HepG2 (cell line): ENCODE data around the gene GTF3A. TPM values are rescaled to one million over a fixed set of nuclear protein-coding genes. Genes with fewer than 3 reads are reported as not detected.

Source experiments
- ATAC-seq: fragments of 200-7000 bp; cut with Tn5 transposase; 3 replicates; pipeline ENCODE4 v1.9.1; 2020; ENCODE audit warnings: mild to moderate bottlenecking, moderate library complexity
- BruUV-seq: library from RNA; stranded (reverse); fragments of 400-500 nt; replicated peaks from 2 replicates; lab custom pipeline; 2021; lab: Mats Ljungman, UMichigan
- CTCF ChIA-PET: fragments of 300-600 bp; formaldehyde crosslinking; extraction: SDS; loops from one replicate; lab custom pipeline; 2021; ENCODE audit warnings: low total read pairs, inconsistent platforms, low intra/inter-chr PET ratio; lab: Yijun Ruan, JAX
- POLR2A ChIA-PET: fragments of 350-600 bp; sonication (Branson Sonifier 250); formaldehyde crosslinking; loops from one replicate; lab custom pipeline; 2020; ENCODE audit warnings: antibody characterized with exemption, inconsistent platforms; lab: Yijun Ruan, JAX
- DNase-seq: peaks from one replicate; pipeline ENCODE4 v3.0.0-alpha.2; 2015; ENCODE audit warnings: low spot score
- FAIRE-seq: peaks from 3 replicates; lab custom pipeline; 2011; peaks lifted over from hg19 to GRCh38; lab: Jason Lieb, UNC
- H2AFZ ChIP-seq: one replicate; pipeline ENCODE4 v1.6.1; 2011; ENCODE audit warnings: low read length, inconsistent platforms
- H3K27ac ChIP-seq: fragments of 300-600 bp; 3 replicates; pipeline ENCODE4 v1.8.0; 2011; ENCODE audit warnings: mixed run types, mild to moderate bottlenecking, mixed read lengths, low read length, inconsistent platforms; ENCODE audit not compliant: insufficient read depth; ENCODE audit errors: extremely low read length
- H3K27me3 ChIP-seq, 2 experiments: fragments of 200-600 bp in 1 of 2; 2 replicates in 1 of 2; 3 replicates in 1 of 2; pipeline versions ENCODE4 v1.6.0 to v1.8.0; 2011; ENCODE audit warnings: low read length in 2 of 2, mild to moderate bottlenecking in 2 of 2, moderate library complexity in 2 of 2, inconsistent platforms in 1 of 2; ENCODE audit not compliant: insufficient read depth in 2 of 2, control insufficient read depth in 1 of 2
- H3K36me3 ChIP-seq, 2 experiments: fragments of 200-600 bp in 1 of 2; replicated peaks in 1 of 2; 2 replicates in 1 of 2; 3 replicates in 1 of 2; pipeline versions ENCODE4 v1.5.1 to v1.8.0; 2011; ENCODE audit warnings: low read length in 2 of 2, inconsistent platforms in 1 of 2; ENCODE audit not compliant: insufficient read depth in 2 of 2, control insufficient read depth in 1 of 2
- H3K4me1 ChIP-seq: 2 replicates; pipeline ENCODE4 v1.5.1; 2012; ENCODE audit warnings: low read length, inconsistent platforms; ENCODE audit not compliant: insufficient read depth
- H3K4me2 ChIP-seq: 2 replicates; pipeline ENCODE4 v1.6.0; 2011; ENCODE audit warnings: low read depth, low read length, inconsistent platforms
- H3K4me3 ChIP-seq, 3 experiments: fragments of 200-600 bp in 1 of 3; sonication (generic), shearing (Covaris generic) in 1 of 3; replicated peaks in 1 of 3; 2 replicates each; pipeline ENCODE4 v1.5.1; 2011 to 2016; ENCODE audit warnings: low read length in 3 of 3, inconsistent platforms in 2 of 3, low read depth in 2 of 3, mild to moderate bottlenecking in 2 of 3, control low read depth in 1 of 3, mixed read lengths in 1 of 3; ENCODE audit not compliant: insufficient read depth in 1 of 3
- H3K79me2 ChIP-seq: one replicate; pipeline ENCODE4 v1.6.1; 2011; ENCODE audit warnings: low read length, inconsistent platforms; ENCODE audit not compliant: insufficient read depth
- H3K9ac ChIP-seq: 2 replicates; pipeline ENCODE4 v1.6.0; 2011; ENCODE audit warnings: mild to moderate bottlenecking, low read depth, low read length, inconsistent platforms; ENCODE audit not compliant: insufficient read depth
- H3K9me3 ChIP-seq: 2 replicates; pipeline ENCODE4 v1.5.1; 2012; ENCODE audit warnings: mild to moderate bottlenecking, low read length
- H4K20me1 ChIP-seq: 2 replicates; pipeline ENCODE4 v1.6.0; 2011; ENCODE audit warnings: inconsistent platforms, mild to moderate bottlenecking, low read length, moderate library complexity; ENCODE audit not compliant: insufficient read depth
- ARNT2 ChIP-seq: sonication (generic); formaldehyde crosslinking; IDR thresholded peaks from 2 replicates; pipeline ENCODE4 v1.8.0; 2022; ENCODE audit warnings: mild to moderate bottlenecking, low read depth, missing genetic modification reagents, moderate library complexity
- DMAP1 ChIP-seq: IDR thresholded peaks from 2 replicates; pipeline ENCODE4 v1.6.1; 2016
- LCORL ChIP-seq, 2 experiments: fragments of 450-650 bp in 1 of 2; sonication (generic) in 1 of 2; formaldehyde crosslinking in 1 of 2; IDR thresholded peaks; 2 replicates each; pipeline versions ENCODE4 v1.5.0 to v1.6.1; 2017 to 2020; ENCODE audit warnings: antibody characterized with exemption in 1 of 2, missing genetic modification reagents in 1 of 2
- MAZ ChIP-seq, 2 experiments: sonication (generic) in 1 of 2; formaldehyde crosslinking in 1 of 2; IDR thresholded peaks; 2 replicates each; pipeline versions ENCODE4 v1.5.0 to v1.6.1; 2012 to 2020; ENCODE audit warnings: low read depth in 2 of 2, mild to moderate bottlenecking in 2 of 2, borderline replicate concordance in 1 of 2, improper control_type of control experiment in 1 of 2, low read length in 1 of 2, missing genetic modification reagents in 1 of 2, moderate library complexity in 1 of 2
- MLLT10 ChIP-seq: sonication (generic); formaldehyde crosslinking; IDR thresholded peaks from 2 replicates; pipeline ENCODE4 v1.4.0; 2020; ENCODE audit warnings: missing genetic modification reagents
- MTF1 ChIP-seq: sonication (generic); formaldehyde crosslinking; IDR thresholded peaks from 2 replicates; pipeline ENCODE4 v1.5.0; 2020; ENCODE audit warnings: missing genetic modification reagents
- NFIB ChIP-seq: sonication (generic); formaldehyde crosslinking; IDR thresholded peaks from 2 replicates; pipeline ENCODE4 v1.9.0; 2021; ENCODE audit warnings: missing genetic modification reagents, mild to moderate bottlenecking, borderline replicate concordance
- TCF7 ChIP-seq: sonication (generic); IDR thresholded peaks from 2 replicates; pipeline ENCODE4 v1.6.1; 2016; ENCODE audit warnings: antibody characterized with exemption, low read depth
- ZC3H13 ChIP-seq: sonication (generic); formaldehyde crosslinking; IDR thresholded peaks from 2 replicates; pipeline ENCODE4 v1.8.1; 2023; ENCODE audit warnings: mild to moderate bottlenecking, missing genetic modification reagents, moderate library complexity
- ZNF225 ChIP-seq: sonication (generic); formaldehyde crosslinking; IDR thresholded peaks from 2 replicates; pipeline ENCODE4 v1.4.0; 2020; ENCODE audit warnings: mild to moderate bottlenecking, missing genetic modification reagents
- ZNF629 ChIP-seq: sonication (generic); formaldehyde crosslinking; conservative IDR thresholded peaks from 2 replicates; pipeline ENCODE4 v1.5.0; 2020; ENCODE audit warnings: missing genetic modification reagents
- ZNF746 ChIP-seq: sonication (generic); formaldehyde crosslinking; IDR thresholded peaks from 2 replicates; pipeline ENCODE4 v1.8.0; 2022; ENCODE audit warnings: mild to moderate bottlenecking, missing genetic modification reagents
- WGBS: methylation state at CpG from one replicate; pipeline ENCODE4 v1.1.6; 2017; ENCODE audit warnings: low lambda C conversion rate; 5-methylcytosine and 5-hydroxymethylcytosine counted together
- in situ Hi-C: cut with HindIII; loops from 2 replicates; pipeline ENCODE4 v1.10.0; 2017; ENCODE audit warnings: low pct_unique_long_range_greater_than_20kb; ENCODE audit not compliant: extremely low pct_ligation_motif_present
- intact Hi-C: fragments of 100-400 bp; cut with micrococcal nuclease; formaldehyde crosslinking; loops from one replicate; pipeline ENCODE4 v1.10.0; 2022; ENCODE audit not compliant: unreplicated experiment
- polyA plus RNA-seq, 8 experiments: library from polyadenylated mRNA; depleted of rRNA in 3 of 8; stranded (reverse) in 7 of 8; unstranded in 1 of 8; fragments of >200 nt; fragmentation: Illumina TruSeq in 4 of 8; extraction: Trizol in 4 of 8; gene quantifications; 2 replicates each; pipeline versions ENCODE4 v1.2.1 to v1.2.3, GENCODE V29; 2011 to 2016; ENCODE audit warnings: low read depth in 4 of 8, missing spikeins in 1 of 8, mixed read lengths in 1 of 8; ENCODE audit not compliant: insufficient read depth in 1 of 8
- total RNA-seq, 5 experiments: library from RNA; depleted of rRNA; stranded (reverse); fragments of >200 nt; fragmentation: Illumina TruSeq; extraction: Trizol; gene quantifications; 2 replicates each; pipeline ENCODE4 v1.2.3, GENCODE V29; 2016; ENCODE audit warnings: low read depth in 1 of 5
- TF ChIP-seq, protein P1 (sequence below): sonication (generic); formaldehyde crosslinking; IDR thresholded peaks from 2 replicates; pipeline ENCODE4 v1.5.0; 2020; ENCODE audit warnings: missing genetic modification reagents, mild to moderate bottlenecking, borderline replicate concordance
- TF ChIP-seq, protein P2 (sequence below): sonication (generic); formaldehyde crosslinking; IDR thresholded peaks from 2 replicates; pipeline ENCODE4 v1.4.0; 2020; ENCODE audit warnings: missing genetic modification reagents

GTF3A gene
- total and polyA plus RNA-seq, 2 of the 13 experiments (the other 11 are each of a cell fraction or from before 2014, with no cell fraction given): 42.1 to 176 TPM

DNA sequence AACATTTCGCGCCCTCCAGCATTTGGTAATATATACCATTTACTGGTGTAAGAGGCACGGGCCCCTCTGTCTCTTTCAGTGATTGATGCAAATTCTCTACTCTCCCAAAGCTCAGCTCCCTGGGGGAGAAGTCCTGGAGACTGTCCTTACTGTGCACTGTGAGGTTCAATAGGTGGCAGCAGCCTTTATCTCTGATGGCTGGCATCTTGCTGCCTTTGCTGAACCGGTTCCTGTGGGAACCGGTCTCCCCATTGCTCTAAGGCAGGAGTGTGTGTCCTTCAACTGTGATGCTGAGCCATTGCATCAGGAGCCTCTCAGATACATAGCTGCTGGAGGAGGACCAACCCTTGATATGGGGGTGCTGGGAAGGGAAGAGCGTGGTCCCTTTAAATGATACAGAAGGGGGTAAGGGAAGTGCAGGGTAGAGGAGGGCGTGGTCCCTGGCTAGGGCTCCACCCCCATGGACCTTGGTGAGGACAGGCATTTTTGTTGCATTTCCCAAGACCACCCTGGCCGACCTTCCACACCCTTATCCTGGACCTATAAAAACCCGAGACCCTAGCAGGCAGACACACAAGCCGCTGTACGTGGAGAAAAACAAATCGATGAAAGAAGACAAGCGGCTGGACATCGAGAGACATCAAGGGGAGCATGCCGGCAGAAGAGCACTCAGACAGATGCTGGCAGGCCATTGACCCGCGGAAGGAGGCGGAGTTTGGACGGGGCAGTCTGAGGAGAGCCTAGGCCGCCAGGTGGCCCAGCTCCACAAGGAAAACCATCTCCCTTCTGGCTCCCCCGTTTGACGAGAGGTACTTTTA, 41.1 kb upstream of the GTF3A start (continued):
- TF ChIP-seq MLLT10: no peak
- no peak for TF ChIP-seq ARNT2 (CRISPR knock-in tag)
- TF ChIP-seq, protein P1, sequence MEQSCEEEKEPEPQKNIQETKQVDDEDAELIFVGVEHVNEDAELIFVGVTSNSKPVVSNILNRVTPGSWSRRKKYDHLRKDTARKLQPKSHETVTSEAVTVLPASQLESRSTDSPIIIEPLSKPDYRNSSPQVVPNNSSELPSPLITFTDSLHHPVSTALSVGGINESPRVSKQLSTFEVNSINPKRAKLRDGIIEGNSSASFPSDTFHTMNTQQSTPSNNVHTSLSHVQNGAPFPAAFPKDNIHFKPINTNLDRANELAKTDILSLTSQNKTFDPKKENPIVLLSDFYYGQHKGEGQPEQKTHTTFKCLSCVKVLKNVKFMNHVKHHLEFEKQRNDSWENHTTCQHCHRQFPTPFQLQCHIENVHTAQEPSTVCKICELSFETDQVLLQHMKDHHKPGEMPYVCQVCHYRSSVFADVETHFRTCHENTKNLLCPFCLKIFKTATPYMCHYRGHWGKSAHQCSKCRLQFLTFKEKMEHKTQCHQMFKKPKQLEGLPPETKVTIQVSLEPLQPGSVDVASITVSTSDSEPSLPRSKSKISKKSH (CRISPR knock-in tag): peak; percentile 21; the same call in 1 of the 2 replicates
- no peak for TF ChIP-seq LCORL (IDR thresholded peaks at IDR 0.05)
- TF ChIP-seq LCORL (CRISPR knock-in tag; IDR thresholded peaks at IDR 0.05): peak; percentile 59
- TF ChIP-seq, protein P2, sequence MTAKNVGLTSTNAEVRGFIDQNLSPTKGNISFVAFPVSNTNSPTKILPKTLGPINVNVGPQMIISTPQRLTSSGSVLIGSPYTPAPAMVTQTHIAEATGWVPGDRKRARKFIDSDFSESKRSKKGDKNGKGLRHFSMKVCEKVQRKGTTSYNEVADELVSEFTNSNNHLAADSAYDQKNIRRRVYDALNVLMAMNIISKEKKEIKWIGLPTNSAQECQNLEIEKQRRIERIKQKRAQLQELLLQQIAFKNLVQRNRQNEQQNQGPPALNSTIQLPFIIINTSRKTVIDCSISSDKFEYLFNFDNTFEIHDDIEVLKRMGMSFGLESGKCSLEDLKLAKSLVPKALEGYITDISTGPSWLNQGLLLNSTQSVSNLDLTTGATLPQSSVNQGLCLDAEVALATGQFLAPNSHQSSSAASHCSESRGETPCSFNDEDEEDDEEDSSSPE (CRISPR knock-in tag): peak; percentile 55; the same call in 1 of the 2 replicates
- no peak for TF ChIP-seq ZC3H13 (CRISPR knock-in tag)

DNA sequence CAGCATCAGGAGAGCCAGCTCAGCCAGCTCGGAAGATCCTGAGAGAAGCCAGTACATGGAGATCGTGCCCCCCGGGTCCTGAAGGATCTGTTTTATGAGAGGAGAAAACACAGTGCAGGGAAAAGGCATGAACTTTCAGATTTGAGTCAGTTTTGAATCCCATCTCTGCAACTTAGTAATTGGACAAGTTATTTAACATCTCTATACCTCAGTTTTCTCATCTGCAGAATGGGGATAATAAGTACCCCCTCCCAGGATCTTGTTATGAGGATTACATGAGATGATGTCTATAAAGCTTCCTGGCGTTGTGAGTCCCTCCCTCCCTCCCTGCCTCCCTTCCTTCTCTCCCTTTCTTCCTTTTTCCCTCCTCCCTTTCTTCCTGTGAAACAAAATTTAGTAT, 40.1 kb upstream of the GTF3A start:
- no peak for DNase-seq
- Histone ChIP-seq H2AFZ (no peak overlapping the region), H3K9me3 (no peaks in the 10 kb centered on the region), H3K9ac (no peak overlapping the region), H3K27ac (no peak overlapping the region), H3K36me3 (no peaks in the 10 kb centered on the region), H3K27me3 (no peaks in the 10 kb centered on the region; a peak in 1 of 5 replicates), H3K4me3 (peak overlapping the region in 2 of 3 experiments; percentile 14 to 60; a peak in 2 of 6 replicates), H3K4me1 (peaks cover 64% of the 10 kb centered on the region)
- ChIA-PET POLR2A (interaction anchor here (1.3 to 4.8 kb wide), 6 partner anchors 12 to 66 kb away, joined by 3 to 28 read pairs (median 18); partner anchors contain the start of genes GTF3A and MTIF3), CTCF (interaction anchor here (1.1 kb wide), 1 partner anchor 41 kb away, joined by 3 read pairs; no protein-coding TSS in a partner anchor)
- no TSS peak for BruUV-seq
- in situ Hi-C loops (no loop called here), intact Hi-C loops (loop anchor here (5.0 kb wide), 1 partner anchor 388 kb away; no protein-coding TSS in a partner anchor)
- WGBS: 88% methylated on average over 4 of the region's 4 CpGs
- TF ChIP-seq NFIB (CRISPR knock-in tag) (no peak), ZNF225 (CRISPR knock-in tag) (no peak), ZNF746 (no peak), MTF1 (CRISPR knock-in tag) (no peak), DMAP1 (CRISPR knock-in tag) (no peak), TCF7 (no peak), ZNF629 (CRISPR knock-in tag) (peak; percentile 74), MAZ (IDR thresholded peaks at IDR 0.05; ENCODE audit: borderline replicate concordance, low read depth, low read length) (no peak), MAZ (CRISPR knock-in tag; IDR thresholded peaks at IDR 0.05; ENCODE audit: low read depth) (no peak)
- TF ChIP-seq, all 625 proteins: peak for 1
- H4K20me1 ChIP-seq: no peaks in the 10 kb centered on the region
- no peaks in the 10 kb centered on the region for H3K79me2 ChIP-seq
- H3K4me2 ChIP-seq: peak overlapping the region; percentile 73
- FAIRE-seq (no peak), ATAC-seq (no peak)
